LNCaP clone FGC (cell line): ENCODE data around the gene CREBL2.
"Not testable (repeated sequence)": the region's sequence is repeated elsewhere in the genome, so short reads cannot be mapped to it uniquely, and the experiment has no call there.

Experiments used
- DNase-seq: peaks from one replicate; pipeline ENCODE4 v3.0.0-alpha.2; 2011; ENCODE audit warnings: low read depth
- H3K4me3 ChIP-seq: 2 replicates; pipeline ENCODE4 v1.5.1; 2011; ENCODE audit warnings: mild to moderate bottlenecking, low read depth, low read length, control low read depth
- TF ChIP-seq, protein P1 (sequence below): IDR thresholded peaks from 2 replicates; pipeline ENCODE4 v1.5.1; 2012; ENCODE audit warnings: mild to moderate bottlenecking; ENCODE audit not compliant: control insufficient read depth, insufficient read depth; ENCODE audit errors: extremely low read depth

The CREBL2 gene

GRCh38 chr12:12648951-12649650 lies 37.4 kb downstream of the CREBL2 start:
- DNase-seq = no peak
- H3K4me3 ChIP-seq = no peak overlapping the region
- TF ChIP-seq, protein P1, sequence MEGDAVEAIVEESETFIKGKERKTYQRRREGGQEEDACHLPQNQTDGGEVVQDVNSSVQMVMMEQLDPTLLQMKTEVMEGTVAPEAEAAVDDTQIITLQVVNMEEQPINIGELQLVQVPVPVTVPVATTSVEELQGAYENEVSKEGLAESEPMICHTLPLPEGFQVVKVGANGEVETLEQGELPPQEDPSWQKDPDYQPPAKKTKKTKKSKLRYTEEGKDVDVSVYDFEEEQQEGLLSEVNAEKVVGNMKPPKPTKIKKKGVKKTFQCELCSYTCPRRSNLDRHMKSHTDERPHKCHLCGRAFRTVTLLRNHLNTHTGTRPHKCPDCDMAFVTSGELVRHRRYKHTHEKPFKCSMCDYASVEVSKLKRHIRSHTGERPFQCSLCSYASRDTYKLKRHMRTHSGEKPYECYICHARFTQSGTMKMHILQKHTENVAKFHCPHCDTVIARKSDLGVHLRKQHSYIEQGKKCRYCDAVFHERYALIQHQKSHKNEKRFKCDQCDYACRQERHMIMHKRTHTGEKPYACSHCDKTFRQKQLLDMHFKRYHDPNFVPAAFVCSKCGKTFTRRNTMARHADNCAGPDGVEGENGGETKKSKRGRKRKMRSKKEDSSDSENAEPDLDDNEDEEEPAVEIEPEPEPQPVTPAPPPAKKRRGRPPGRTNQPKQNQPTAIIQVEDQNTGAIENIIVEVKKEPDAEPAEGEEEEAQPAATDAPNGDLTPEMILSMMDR = no peak

DNA sequence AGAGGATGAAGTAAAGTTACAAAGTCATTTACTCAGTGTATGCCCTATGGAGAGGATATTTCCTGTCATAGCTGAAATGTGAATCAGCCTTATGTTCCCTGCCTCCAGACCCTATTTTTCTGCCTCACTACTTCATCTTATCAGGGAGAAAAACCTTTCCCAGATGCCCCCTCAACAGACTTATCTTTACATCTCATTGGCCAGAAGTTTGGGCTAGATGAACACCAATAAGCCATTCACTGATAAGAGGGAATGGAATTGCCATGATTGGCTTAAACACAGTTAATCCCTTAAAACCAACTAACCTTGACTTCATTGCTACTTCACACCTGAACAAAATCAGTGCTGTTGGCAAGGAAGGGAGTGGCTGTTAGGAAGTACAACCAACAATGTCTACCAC lies 40.1 kb downstream of the CREBL2 start:
- TF ChIP-seq, protein P1 = no peak

DNA sequence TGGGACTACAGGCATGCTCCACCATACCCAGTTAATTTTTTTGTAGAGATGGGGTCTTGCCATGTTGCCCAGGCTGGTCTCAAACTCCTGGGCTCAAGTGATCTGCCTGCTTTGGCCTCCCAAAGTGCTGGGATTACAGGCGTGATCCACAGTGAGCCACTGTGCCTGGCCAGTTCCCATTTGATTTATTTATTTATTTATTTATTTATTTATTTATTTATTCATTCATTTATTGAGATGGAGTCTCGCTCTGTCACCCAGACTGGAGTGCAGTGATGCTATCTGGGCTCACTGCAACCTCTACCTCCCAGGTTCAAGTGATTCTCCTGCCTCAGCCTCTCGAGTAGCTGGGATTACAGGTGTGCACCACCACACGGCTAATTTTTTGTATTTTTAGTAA lies 41.0 kb downstream of the CREBL2 start:
- H3K4me3 ChIP-seq, DNase-seq: not testable (repeated sequence)

More for the DNA sequence above, 40.1 kb downstream of the CREBL2 start:
- no peak for DNase-seq
- no peak overlapping the region for H3K4me3 ChIP-seq

- DNase-seq = no peak
- TF ChIP-seq, protein P1 = no peak
- H3K4me3 ChIP-seq = no peak overlapping the region
Observed at GRCh38 chr12:12653922-12654321, 42.2 kb downstream of the CREBL2 start.

DNA sequence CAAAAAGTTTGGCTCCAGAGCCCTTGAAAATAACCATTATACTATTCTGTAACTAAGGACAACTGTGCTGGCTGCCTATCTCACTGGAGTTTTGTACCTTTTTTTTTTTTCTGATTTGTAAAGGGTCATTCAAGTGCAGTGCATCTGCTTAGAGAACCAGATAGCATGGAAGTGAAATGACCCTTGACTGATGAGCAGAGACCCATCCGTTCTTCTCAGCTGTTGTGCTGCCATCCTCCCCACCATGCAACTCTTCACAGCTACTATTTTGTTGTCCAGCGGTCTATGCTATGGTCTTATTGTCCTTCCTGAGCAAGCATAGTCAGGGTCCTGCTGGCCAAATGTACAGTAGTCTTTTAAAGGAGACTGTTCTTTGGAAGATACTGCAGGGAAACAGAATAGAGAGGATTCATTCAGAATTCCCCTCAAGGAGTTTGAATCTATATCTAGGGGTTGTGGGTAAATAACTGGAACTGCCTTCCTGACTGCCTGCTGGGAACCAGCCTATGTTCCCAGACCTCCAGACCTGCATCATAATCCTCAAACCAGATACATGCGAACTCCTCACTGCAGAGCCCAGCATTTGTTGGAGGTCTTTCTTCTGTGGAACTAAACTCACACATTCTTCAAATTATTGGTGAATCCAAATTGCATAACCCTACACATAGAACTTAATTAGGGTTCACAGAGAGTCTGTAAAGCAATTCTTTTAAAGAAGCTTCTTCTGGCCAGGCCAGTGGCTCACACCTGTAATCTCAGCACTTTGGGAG lies 43.2 kb downstream of the CREBL2 start:
- no peak for DNase-seq
- H3K4me3 ChIP-seq = no peak overlapping the region
- TF ChIP-seq, protein P1 = no peak

DNA sequence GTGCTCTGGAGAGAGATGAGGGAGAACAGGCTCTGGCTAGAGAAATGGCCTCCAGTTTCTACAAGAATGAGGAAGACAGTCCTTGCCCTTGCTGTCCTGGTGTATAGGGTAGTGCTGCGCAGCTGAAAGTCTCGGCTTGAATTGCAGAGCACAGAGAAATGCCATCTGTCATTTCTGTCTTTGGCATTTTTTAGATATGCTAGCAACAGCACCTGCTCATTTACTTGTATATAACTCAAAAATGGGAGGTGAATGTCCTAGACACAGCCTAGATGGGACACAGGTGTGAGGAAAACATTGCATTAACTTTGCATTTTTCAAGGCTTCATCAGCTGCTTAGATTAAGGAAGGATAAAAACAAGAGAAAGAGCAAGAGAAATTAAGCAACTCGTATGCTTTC lies 48.5 kb downstream of the CREBL2 start:
- H3K4me3 ChIP-seq = no peak overlapping the region
- DNase-seq = no peak
- TF ChIP-seq, protein P1 = no peak

GRCh38 chr12:12661086-12661856 lies 49.6 kb downstream of the CREBL2 start:
- no peak overlapping the region for H3K4me3 ChIP-seq
- TF ChIP-seq, protein P1 = no peak
- no peak for DNase-seq
